GM12801 (cell line): ENCODE results near the gene GTF3C1.

ENCODE experiments used
- TF ChIP-seq, protein P1 (sequence below): IDR thresholded peaks from one replicate; pipeline ENCODE4 v1.5.1; 2011; ENCODE audit warnings: control low read depth; ENCODE audit not compliant: insufficient read length; ENCODE audit errors: extremely low read depth

The GTF3C1 gene

DNA sequence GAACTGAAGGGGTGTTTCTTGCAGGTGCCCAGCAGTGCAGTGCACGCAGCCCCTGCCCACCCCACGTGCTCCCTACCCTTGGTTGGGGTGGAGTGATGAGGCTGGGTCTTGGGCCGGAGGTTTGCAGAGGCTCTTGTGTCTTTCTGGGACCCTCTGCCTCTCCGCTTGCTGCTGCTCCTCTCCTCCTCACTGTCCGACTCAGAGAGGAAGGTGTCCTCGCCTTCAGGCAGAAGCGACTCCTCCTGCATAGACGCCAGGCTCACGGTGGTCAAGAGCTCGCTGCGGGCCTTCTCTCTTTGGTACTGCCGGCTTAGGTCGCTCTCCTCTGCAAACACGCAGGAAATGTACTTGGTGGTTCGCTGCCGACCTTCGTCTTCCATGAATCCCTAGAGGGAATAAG lies 42.9 kb downstream of the GTF3C1 start:
- TF ChIP-seq, protein P1, sequence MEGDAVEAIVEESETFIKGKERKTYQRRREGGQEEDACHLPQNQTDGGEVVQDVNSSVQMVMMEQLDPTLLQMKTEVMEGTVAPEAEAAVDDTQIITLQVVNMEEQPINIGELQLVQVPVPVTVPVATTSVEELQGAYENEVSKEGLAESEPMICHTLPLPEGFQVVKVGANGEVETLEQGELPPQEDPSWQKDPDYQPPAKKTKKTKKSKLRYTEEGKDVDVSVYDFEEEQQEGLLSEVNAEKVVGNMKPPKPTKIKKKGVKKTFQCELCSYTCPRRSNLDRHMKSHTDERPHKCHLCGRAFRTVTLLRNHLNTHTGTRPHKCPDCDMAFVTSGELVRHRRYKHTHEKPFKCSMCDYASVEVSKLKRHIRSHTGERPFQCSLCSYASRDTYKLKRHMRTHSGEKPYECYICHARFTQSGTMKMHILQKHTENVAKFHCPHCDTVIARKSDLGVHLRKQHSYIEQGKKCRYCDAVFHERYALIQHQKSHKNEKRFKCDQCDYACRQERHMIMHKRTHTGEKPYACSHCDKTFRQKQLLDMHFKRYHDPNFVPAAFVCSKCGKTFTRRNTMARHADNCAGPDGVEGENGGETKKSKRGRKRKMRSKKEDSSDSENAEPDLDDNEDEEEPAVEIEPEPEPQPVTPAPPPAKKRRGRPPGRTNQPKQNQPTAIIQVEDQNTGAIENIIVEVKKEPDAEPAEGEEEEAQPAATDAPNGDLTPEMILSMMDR: no peak

GRCh38 chr16:27505297-27506236 lies 44.1 kb downstream of the GTF3C1 start:
- TF ChIP-seq, protein P1: no peak

GRCh38 chr16:27503662-27504061 lies 46.1 kb downstream of the GTF3C1 start:
- TF ChIP-seq, protein P1: no peak

- TF ChIP-seq, protein P1: no peak
Observed at GRCh38 chr16:27500801-27501200, 48.9 kb downstream of the GTF3C1 start.

DNA sequence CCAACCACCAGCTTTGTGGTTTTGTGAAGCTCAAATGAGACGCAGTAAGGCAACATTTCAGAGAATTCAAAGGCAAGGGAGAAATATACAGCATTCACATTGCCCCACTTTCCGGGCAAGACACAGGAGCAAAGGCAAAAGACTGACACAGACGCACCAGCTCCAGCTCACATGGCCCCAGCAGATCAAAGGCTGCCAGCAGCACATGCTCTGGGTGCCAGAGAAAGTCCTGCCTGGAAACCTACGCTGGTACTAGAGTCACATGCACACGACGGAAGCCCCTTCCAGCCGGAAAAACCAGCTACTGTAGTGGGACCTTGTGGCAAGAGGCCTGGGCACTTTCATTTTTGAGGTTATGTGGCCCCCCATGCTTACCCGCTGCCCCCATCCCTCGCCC lies 50.1 kb downstream of the GTF3C1 start:
- TF ChIP-seq, protein P1: no peak

- TF ChIP-seq, protein P1: no peak
Observed at GRCh38 chr16:27498916-27499658, 50.6 kb downstream of the GTF3C1 start.

DNA sequence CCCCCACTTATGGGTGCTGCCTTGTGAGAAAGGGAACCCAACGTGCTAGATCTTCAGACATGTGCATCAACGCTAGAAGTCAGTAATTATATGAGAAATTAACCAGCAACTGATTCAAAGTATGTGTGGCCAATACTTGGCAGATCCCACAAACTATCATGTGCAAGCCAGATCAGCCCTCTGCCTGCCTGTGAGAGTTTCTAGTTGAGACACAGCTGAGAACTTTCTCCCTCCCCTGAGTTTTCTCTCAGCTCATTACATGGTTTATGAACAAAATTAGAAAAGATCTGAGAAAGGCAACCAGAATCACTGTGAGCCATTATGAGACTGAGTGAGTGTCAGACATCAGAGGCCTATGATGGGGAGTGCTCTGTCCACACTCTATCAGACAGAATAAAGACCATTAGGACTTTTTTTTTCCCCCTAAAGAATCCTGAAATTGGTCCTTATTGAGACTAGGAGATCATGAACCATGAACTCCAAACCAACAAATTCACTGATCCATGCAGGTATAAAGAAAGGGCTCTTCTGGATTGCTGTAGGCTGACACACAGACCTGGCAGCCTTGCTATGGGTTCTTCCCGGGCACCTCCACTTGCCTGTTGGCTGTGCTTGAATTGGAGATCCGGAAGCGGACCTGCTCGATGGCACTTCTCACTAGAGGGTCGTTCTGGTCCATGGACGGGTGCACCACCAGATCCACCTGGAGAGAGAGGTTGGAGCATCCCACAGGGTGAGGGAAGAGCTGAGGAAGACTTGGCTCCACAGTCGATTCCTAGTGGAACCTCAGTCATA lies 51.5 kb downstream of the GTF3C1 start:
- TF ChIP-seq, protein P1: no peak
